Aortic smooth muscle cell (primary cell): Measurements from ENCODE around the gene PBLD. TPM values are rescaled to one million over a fixed set of nuclear protein-coding genes. Genes with fewer than 3 reads are reported as not detected.

Source experiments
- total RNA-seq: library from RNA; depleted of rRNA; stranded (reverse); fragments of >200 nt; gene quantifications from 2 replicates; pipeline ENCODE4 v1.2.3, GENCODE V29; 2014

The PBLD gene
- total RNA-seq, result 8.1 and 9.9 TPM in 2 replicates

DNA sequence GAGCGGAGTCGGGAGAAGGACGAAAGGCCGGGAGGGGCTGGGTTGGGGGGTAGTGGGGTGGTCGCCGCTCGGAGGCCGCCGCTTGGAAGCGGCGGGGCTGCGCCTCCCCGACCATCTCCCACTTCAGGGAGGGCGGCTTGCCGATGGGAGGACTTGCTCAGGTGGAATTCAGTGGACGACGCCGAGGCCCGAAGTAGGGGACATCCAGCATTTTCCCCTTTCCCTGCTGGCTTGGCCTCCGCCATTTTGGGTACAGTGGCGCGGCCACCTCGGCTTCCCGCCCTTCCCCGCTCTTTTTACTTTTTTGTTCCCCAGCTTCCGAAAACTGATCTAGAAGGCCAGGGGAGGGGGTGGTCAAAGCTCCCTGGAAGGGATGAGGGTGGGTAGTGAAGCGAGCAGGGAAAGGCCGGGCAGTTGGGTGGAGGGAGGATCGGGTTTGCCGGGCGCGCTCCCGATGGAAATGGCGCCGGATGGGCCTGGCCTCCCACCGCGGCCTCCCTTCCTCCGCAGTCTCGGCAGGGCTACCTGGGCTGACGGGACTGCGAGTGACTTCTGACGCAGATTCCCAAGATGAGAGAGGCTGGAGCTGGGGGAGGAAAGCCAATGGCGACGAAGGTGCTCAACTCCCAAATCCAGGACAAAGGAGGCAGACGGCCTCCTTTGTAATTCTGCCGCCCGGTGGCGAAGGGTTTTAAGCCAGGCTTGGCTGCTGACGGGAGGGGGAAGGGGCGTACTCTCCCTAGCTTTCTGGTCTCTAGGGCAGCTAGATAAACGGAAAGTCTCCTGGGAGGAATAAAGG, at the start of gene PBLD:
Gene PBLD (minus strand): TSS at position 670 of the 799 bp plus-strand sequence. CDS start 26,084 bp downstream, outside the sequence.

DNA sequence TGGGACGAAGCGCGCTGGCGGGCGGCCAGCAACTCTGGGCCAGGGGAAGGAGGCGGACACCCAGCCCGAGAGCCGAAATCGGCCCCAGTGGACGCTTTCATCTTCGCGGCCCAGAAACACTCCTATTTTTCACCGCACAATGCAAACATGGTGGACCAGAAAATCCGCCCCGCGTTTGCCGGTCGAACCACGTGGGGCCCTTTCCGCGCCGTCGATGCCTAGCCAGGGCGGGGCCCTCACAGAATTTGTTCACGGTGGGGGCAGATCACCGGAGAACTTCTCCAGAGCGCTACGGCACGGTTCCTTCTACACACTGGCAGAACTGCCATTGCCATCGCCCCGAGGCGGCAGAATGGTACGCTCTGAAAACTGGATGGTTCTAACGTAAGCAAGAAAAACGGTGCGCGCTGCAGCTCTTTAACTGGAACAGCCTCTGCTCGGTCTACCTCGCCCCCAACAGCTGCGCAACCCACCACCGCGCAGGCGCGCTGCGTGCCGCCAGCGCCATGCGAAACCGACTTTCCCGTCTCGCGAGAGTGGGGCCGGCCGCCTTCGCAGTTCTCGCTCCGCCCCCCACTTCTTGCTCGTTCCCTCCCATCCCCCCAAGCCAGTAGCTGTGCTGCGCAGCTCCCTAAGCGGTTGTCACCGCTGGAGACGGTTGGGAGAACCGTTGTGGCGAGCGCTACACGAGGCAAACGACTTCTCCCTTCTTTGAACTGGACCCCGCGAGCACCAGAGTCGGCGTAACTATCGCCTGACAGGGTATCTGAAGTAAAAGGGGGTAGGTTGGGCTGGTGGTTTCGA, 1.1 kb downstream of the PBLD start, which contains the start of gene HNRNPH3:
Gene HNRNPH3 (plus strand): TSS at position 610 of the 804 bp plus-strand sequence. CDS start 5,158 bp downstream, outside the sequence.

Other genes starting within 250 kb of the PBLD start
- 0.06 and 0.26 TPM in 2 replicates for gene MYPN, start 223.4 kb downstream of the PBLD start, total RNA-seq
- under 0.01 TPM in 1 of 2 replicates, not detected in the other for gene ATOH7, start 100.8 kb downstream of the PBLD start, total RNA-seq
- gene HNRNPH3, start 864 bp downstream of the PBLD start, total RNA-seq, result 27.6 and 34.6 TPM in 2 replicates
- gene RUFY2, start 74.3 kb upstream of the PBLD start, total RNA-seq, result 24.6 and 30.2 TPM in 2 replicates
- gene DNA2, start 139.0 kb upstream of the PBLD start, total RNA-seq, result 6.0 and 6.9 TPM in 2 replicates
- gene SLC25A16, start 194.6 kb upstream of the PBLD start, total RNA-seq, result 13.7 and 28.1 TPM in 2 replicates
- gene TET1, start 227.4 kb upstream of the PBLD start, total RNA-seq, result 1.2 and 3.4 TPM in 2 replicates